Liver (tissue), 9 donors: ENCODE measurements around the gene C1QTNF4. TPM values are rescaled to one million over a fixed set of nuclear protein-coding genes. Genes with fewer than 3 reads are reported as not detected.

Source experiments
- DNase-seq: peaks from one replicate; pipeline ENCODE4 v3.0.0-alpha.2; 2017; ENCODE audit warnings: low spot score
- H3K27ac ChIP-seq, 2 donors: one replicate each; pipeline ENCODE4 v1.7.0; 2013; ENCODE audit warnings: inconsistent platforms in 2 of 2, low read length in 2 of 2, control low read depth in 1 of 2, low read depth in 1 of 2, mild to moderate bottlenecking in 1 of 2
- H3K27me3 ChIP-seq, 4 donors: one replicate each; pipeline versions ENCODE4 v1.6.1 to v1.7.0; 2013; ENCODE audit warnings: low read length in 3 of 4, inconsistent platforms in 1 of 4, mild to moderate bottlenecking in 1 of 4, moderate library complexity in 1 of 4; ENCODE audit not compliant: control insufficient read depth in 4 of 4, insufficient read depth in 4 of 4
- H3K36me3 ChIP-seq, 4 donors: one replicate each; pipeline versions ENCODE4 v1.6.1 to v1.7.0; 2013; ENCODE audit warnings: low read length in 3 of 4, mild to moderate bottlenecking in 3 of 4, low read depth in 1 of 4, moderate library complexity in 1 of 4; ENCODE audit not compliant: control insufficient read depth in 4 of 4, insufficient read depth in 3 of 4
- H3K4me1 ChIP-seq, 4 donors: one replicate each; pipeline versions ENCODE4 v1.6.1 to v1.7.0; 2013; ENCODE audit warnings: low read length in 3 of 4, mild to moderate bottlenecking in 3 of 4, moderate library complexity in 1 of 4; ENCODE audit not compliant: control insufficient read depth in 4 of 4, insufficient read depth in 4 of 4
- H3K4me3 ChIP-seq, 3 donors: one replicate each; pipeline versions ENCODE4 v1.6.1 to v1.7.0; 2013; ENCODE audit warnings: low read length in 3 of 3, control low read depth in 1 of 3, low read depth in 1 of 3, mild to moderate bottlenecking in 1 of 3
- H3K9ac ChIP-seq, 2 donors: one replicate each; pipeline ENCODE4 v1.7.0; 2013; ENCODE audit warnings: low read length in 2 of 2, mild to moderate bottlenecking in 2 of 2, moderate library complexity in 2 of 2, control low read depth in 1 of 2, low read depth in 1 of 2
- H3K9me3 ChIP-seq, 4 donors: one replicate each; pipeline versions ENCODE4 v1.6.1 to v1.7.0; 2013; ENCODE audit warnings: low read length in 3 of 4; ENCODE audit not compliant: control insufficient read depth in 4 of 4
- EGR1 ChIP-seq, 2 donors: IDR thresholded peaks; 2 replicates each; pipeline ENCODE4 v1.6.1; 2016 to 2018; ENCODE audit warnings: antibody characterized with exemption in 2 of 2, low read depth in 2 of 2
- FOXA2 ChIP-seq: IDR thresholded peaks from 2 replicates; pipeline ENCODE4 v1.6.1; 2016; ENCODE audit warnings: antibody characterized with exemption
- HNF4A ChIP-seq, 2 donors: conservative IDR thresholded peaks; 2 replicates each; pipeline ENCODE4 v1.6.1; 2016; ENCODE audit warnings: antibody characterized with exemption in 2 of 2, mild to moderate bottlenecking in 2 of 2
- HNF4G ChIP-seq: IDR thresholded peaks from 2 replicates; pipeline ENCODE4 v1.6.1; 2016; ENCODE audit warnings: antibody characterized with exemption
- JUND ChIP-seq, 2 donors: IDR thresholded peaks; 2 replicates each; pipeline ENCODE4 v1.6.1; 2016; ENCODE audit warnings: antibody characterized with exemption in 2 of 2
- NR2F2 ChIP-seq: IDR thresholded peaks from 2 replicates; pipeline ENCODE4 v1.6.1; 2016; ENCODE audit warnings: antibody characterized with exemption
- RAD21 ChIP-seq, 2 donors: IDR thresholded peaks; 2 replicates each; pipeline ENCODE4 v1.6.1; 2016; ENCODE audit warnings: antibody characterized with exemption in 2 of 2, mild to moderate bottlenecking in 2 of 2
- RXRA ChIP-seq, 2 donors: IDR thresholded peaks; 2 replicates each; pipeline ENCODE4 v1.6.1; 2017 to 2018; ENCODE audit warnings: antibody characterized with exemption in 2 of 2, mild to moderate bottlenecking in 1 of 2
- SP1 ChIP-seq: IDR thresholded peaks from 2 replicates; pipeline ENCODE4 v1.6.1; 2018; ENCODE audit warnings: antibody characterized with exemption, mild to moderate bottlenecking
- TAF1 ChIP-seq: conservative IDR thresholded peaks from 2 replicates; pipeline ENCODE4 v1.6.1; 2016; ENCODE audit warnings: antibody characterized with exemption, mild to moderate bottlenecking
- WGBS: extraction: QIAGEN DNeasy Blood & Tissue Kit; methylation state at CpG from one replicate; pipeline ENCODE4 v1.1.7; 2013; 5-methylcytosine and 5-hydroxymethylcytosine counted together
- polyA plus RNA-seq, 2 donors: library from polyadenylated mRNA; stranded (reverse) in 1 of 2; unstranded in 1 of 2; fragments of 200-250 nt in 1 of 2; fragments of >200 nt in 1 of 2; fragmentation: Nextera tagmentation in 1 of 2; extraction: Ambion mirVana in 1 of 2; gene quantifications; one replicate each; pipeline versions ENCODE4 v1.2.1 to v1.2.3, GENCODE V29; 2013 to 2015
- total RNA-seq, 2 donors: library from RNA; depleted of rRNA; stranded (reverse); fragments of >200 nt; gene quantifications; one replicate each; pipeline ENCODE4 v1.2.3, GENCODE V29; 2014
- TF ChIP-seq, protein P1 (sequence below): IDR thresholded peaks from 2 replicates; pipeline ENCODE4 v1.6.1; 2016; ENCODE audit warnings: antibody characterized with exemption, mild to moderate bottlenecking
- TF ChIP-seq, protein P2 (sequence below): fragments of 150-350 bp; IDR thresholded peaks from 2 replicates; pipeline ENCODE4 v1.5.1; 2017; ENCODE audit warnings: improper control_type of control experiment, low read depth, low read length; ENCODE audit not compliant: missing input control
- TF ChIP-seq, protein P3 (sequence below): IDR thresholded peaks from 2 replicates; pipeline ENCODE4 v1.6.1; 2016; ENCODE audit warnings: antibody characterized with exemption
- TF ChIP-seq, protein P4 (sequence below): IDR thresholded peaks from 2 replicates; pipeline ENCODE4 v1.6.1; 2016; ENCODE audit warnings: antibody characterized with exemption
- donor health status: healthy.
- donor health status: healthy.
- donor health status: healthy.
- donor health status: healthy.
- donor health status: healthy.

C1QTNF4 gene
- total and polyA plus RNA-seq, 4 donors: 0.08 to 1.8 (median 0.32) TPM

DNA sequence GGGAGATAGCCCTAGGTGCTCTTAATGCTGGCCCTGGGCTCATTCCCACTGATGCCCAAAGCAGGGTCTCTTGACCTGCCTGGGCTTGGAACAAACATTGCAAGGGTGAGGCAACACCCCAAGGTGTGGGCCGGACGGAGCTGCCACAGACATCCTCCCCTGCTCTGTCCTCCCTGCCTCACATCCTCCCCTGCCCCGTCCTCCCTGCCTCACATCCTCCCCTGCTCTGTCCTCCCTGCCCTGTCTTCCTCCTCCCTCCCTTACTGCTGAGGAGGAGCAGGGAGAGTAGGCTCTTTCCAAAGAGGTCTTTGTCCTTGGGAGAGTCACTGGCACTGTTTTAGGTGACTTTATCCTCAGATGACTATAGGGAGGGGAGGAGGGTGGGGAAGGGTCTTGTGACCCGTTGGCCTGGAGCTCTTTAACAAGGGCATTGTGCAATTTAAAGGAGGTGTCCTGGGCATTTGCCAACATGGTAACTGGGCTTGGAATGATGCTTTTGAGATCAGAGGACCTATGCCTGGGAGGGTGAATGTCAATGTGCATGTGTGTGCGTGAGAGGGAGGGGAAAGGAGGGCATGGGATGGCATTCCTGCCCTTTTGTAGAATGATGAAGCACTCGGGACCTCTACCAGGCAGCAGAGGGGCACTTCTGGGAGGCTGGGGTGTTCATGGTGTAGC lies 7.0 kb downstream of the C1QTNF4 start:
- DNase-seq: no peak
- Histone ChIP-seq H3K4me1 (no peaks in the 10 kb centered on the region), H3K27ac (no peak overlapping the region), H3K9me3 (peaks cover 0 to 7% (median 1%) of the 10 kb centered on the region in 4 donors), H3K36me3 (peaks cover 9 to 28% (median 23%) of the 10 kb centered on the region in 4 donors), H3K9ac (no peak overlapping the region), H3K27me3 (peaks cover 0 to under 1% (median 0%) of the 10 kb centered on the region in 4 donors), H3K4me3 (no peak overlapping the region)
- TF ChIP-seq, protein P1, sequence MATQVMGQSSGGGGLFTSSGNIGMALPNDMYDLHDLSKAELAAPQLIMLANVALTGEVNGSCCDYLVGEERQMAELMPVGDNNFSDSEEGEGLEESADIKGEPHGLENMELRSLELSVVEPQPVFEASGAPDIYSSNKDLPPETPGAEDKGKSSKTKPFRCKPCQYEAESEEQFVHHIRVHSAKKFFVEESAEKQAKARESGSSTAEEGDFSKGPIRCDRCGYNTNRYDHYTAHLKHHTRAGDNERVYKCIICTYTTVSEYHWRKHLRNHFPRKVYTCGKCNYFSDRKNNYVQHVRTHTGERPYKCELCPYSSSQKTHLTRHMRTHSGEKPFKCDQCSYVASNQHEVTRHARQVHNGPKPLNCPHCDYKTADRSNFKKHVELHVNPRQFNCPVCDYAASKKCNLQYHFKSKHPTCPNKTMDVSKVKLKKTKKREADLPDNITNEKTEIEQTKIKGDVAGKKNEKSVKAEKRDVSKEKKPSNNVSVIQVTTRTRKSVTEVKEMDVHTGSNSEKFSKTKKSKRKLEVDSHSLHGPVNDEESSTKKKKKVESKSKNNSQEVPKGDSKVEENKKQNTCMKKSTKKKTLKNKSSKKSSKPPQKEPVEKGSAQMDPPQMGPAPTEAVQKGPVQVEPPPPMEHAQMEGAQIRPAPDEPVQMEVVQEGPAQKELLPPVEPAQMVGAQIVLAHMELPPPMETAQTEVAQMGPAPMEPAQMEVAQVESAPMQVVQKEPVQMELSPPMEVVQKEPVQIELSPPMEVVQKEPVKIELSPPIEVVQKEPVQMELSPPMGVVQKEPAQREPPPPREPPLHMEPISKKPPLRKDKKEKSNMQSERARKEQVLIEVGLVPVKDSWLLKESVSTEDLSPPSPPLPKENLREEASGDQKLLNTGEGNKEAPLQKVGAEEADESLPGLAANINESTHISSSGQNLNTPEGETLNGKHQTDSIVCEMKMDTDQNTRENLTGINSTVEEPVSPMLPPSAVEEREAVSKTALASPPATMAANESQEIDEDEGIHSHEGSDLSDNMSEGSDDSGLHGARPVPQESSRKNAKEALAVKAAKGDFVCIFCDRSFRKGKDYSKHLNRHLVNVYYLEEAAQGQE: no peak
- TF ChIP-seq RXRA (IDR thresholded peaks at IDR 0.05): no peak
- TF ChIP-seq TAF1: no peak
- TF ChIP-seq, protein P2, sequence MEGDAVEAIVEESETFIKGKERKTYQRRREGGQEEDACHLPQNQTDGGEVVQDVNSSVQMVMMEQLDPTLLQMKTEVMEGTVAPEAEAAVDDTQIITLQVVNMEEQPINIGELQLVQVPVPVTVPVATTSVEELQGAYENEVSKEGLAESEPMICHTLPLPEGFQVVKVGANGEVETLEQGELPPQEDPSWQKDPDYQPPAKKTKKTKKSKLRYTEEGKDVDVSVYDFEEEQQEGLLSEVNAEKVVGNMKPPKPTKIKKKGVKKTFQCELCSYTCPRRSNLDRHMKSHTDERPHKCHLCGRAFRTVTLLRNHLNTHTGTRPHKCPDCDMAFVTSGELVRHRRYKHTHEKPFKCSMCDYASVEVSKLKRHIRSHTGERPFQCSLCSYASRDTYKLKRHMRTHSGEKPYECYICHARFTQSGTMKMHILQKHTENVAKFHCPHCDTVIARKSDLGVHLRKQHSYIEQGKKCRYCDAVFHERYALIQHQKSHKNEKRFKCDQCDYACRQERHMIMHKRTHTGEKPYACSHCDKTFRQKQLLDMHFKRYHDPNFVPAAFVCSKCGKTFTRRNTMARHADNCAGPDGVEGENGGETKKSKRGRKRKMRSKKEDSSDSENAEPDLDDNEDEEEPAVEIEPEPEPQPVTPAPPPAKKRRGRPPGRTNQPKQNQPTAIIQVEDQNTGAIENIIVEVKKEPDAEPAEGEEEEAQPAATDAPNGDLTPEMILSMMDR: no peak
- no peak for TF ChIP-seq FOXA2
- TF ChIP-seq, protein P3, sequence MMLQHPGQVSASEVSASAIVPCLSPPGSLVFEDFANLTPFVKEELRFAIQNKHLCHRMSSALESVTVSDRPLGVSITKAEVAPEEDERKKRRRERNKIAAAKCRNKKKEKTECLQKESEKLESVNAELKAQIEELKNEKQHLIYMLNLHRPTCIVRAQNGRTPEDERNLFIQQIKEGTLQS: no peak
- no peak for TF ChIP-seq EGR1 (IDR thresholded peaks at IDR 0.05; ENCODE audit: low read depth in 2 of 2)
- TF ChIP-seq, protein P4, sequence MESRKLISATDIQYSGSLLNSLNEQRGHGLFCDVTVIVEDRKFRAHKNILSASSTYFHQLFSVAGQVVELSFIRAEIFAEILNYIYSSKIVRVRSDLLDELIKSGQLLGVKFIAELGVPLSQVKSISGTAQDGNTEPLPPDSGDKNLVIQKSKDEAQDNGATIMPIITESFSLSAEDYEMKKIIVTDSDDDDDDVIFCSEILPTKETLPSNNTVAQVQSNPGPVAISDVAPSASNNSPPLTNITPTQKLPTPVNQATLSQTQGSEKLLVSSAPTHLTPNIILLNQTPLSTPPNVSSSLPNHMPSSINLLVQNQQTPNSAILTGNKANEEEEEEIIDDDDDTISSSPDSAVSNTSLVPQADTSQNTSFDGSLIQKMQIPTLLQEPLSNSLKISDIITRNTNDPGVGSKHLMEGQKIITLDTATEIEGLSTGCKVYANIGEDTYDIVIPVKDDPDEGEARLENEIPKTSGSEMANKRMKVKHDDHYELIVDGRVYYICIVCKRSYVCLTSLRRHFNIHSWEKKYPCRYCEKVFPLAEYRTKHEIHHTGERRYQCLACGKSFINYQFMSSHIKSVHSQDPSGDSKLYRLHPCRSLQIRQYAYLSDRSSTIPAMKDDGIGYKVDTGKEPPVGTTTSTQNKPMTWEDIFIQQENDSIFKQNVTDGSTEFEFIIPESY: no peak
- TF ChIP-seq JUND (IDR thresholded peaks at IDR 0.05): no peak
- TF ChIP-seq HNF4A (conservative IDR thresholded peaks at IDR 0.05): no peak
- TF ChIP-seq HNF4G: no peak
- WGBS: 62% methylated on average over 6 of the region's 6 CpGs

DNA sequence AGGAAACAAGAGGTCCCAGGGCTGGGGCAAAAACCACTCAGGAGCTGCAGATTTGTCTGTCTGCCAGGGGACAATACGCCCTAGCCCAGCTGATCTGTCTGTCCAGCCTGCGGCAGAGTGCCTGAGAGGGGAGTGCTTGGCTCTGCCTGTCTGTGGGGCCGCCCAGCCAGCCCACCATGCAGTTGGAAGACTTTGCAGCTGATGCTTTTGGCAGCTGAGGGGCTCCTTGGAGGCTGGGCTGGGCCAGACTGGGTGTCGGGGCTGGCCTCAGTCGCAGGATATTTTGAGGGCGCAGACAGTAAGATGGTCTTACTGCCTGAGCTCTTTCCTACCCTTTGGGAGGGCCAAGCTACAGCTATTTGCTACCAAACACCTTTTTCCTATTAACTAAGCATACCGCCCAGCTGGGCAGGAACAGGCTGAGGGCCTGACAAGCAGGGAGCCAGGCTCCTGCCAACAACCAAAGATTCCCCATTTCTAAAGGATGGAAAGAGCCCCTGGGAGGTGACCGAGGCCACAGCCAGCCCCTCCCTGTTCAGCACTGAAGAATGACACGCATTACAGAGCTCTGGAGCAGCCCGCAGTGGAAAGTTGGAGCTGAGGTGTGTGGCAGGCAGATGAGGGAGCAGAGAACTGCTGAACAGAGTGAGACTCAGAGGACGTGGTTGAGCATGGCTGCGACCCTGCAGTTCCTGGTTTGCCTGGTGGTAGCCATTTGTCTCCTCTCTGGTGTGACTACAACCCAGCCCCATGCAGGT lies 7.9 kb downstream of the C1QTNF4 start, which contains the start of gene FAM180B:
TSS of gene FAM180B (plus strand) at position 581 of the 758 bp plus-strand sequence. CDS start at position 672, 91 bp downstream.
- Histone ChIP-seq H3K9me3 (peaks cover 0 to 7% (median 1%) of the 10 kb centered on the region in 4 donors), H3K36me3 (peaks cover 9 to 36% (median 32%) of the 10 kb centered on the region in 4 donors), H3K4me3 (no peak within 1 kb of the TSS), H3K27ac (no peak within 1 kb of the TSS), H3K4me1 (no peaks in the 10 kb centered on the region), H3K27me3 (no peaks in the 10 kb centered on the region), H3K9ac (no peak within 1 kb of the TSS)
- 89% methylated on average over 12 of the region's 12 CpGs for WGBS
- DNase-seq: no peak
- TF ChIP-seq, protein P3: no peak
- no peak for TF ChIP-seq TAF1
- TF ChIP-seq RXRA (IDR thresholded peaks at IDR 0.05): no peak
- no peak for TF ChIP-seq RAD21 (IDR thresholded peaks at IDR 0.05)
- TF ChIP-seq, protein P1: no peak
- no peak for TF ChIP-seq HNF4G
- no peak for TF ChIP-seq NR2F2
- no peak for TF ChIP-seq JUND (IDR thresholded peaks at IDR 0.05)
- no peak for TF ChIP-seq HNF4A (conservative IDR thresholded peaks at IDR 0.05)
- no peak for TF ChIP-seq SP1
- no peak for TF ChIP-seq EGR1 (IDR thresholded peaks at IDR 0.05; ENCODE audit: low read depth in 2 of 2)
- TF ChIP-seq, protein P2: no peak
